NCI-H1105 (cell line): ENCODE results near the gene DUSP21.
"Not testable (repeated sequence)": the region's sequence is repeated elsewhere in the genome, so short reads cannot be mapped to it uniquely, and the experiment has no call there.

Experiments used
- DNase-seq: peaks from one replicate; lab custom pipeline; 2025; lab: John Stamatoyannopoulos, UW

Gene DUSP21

GRCh38 chrX:44843753-44844152 is at the start of gene DUSP21:
DUSP21 (plus strand) TSS chrX:44844021; CDS start chrX:44844133, 112 bp downstream.
- no peak for DNase-seq

GRCh38 chrX:44795945-44796450 is 47.8 kb upstream of the DUSP21 start:
- DNase-seq = no peak

GRCh38 chrX:44802613-44803012 is 41.2 kb upstream of the DUSP21 start:
- no peak for DNase-seq

- DNase-seq = no peak
Observed at GRCh38 chrX:44815681-44816080, 28.1 kb upstream of the DUSP21 start.

- no peak for DNase-seq
Observed at GRCh38 chrX:44816367-44816766, 27.5 kb upstream of the DUSP21 start.

GRCh38 chrX:44817029-44817428 is 26.8 kb upstream of the DUSP21 start:
- DNase-seq = no peak

GRCh38 chrX:44822601-44823000 is 21.2 kb upstream of the DUSP21 start:
- DNase-seq = no peak

- not testable (repeated sequence) for DNase-seq
Observed at GRCh38 chrX:44823193-44823592, 20.6 kb upstream of the DUSP21 start.

- DNase-seq = no peak
Observed at GRCh38 chrX:44828008-44828605, 15.7 kb upstream of the DUSP21 start.

- DNase-seq = no peak
Observed at GRCh38 chrX:44829832-44830231, 14.0 kb upstream of the DUSP21 start.

GRCh38 chrX:44842550-44843317 is 1.1 kb upstream of the DUSP21 start:
- no peak for DNase-seq

- no peak for DNase-seq
Observed at GRCh38 chrX:44843318-44843702, 511 bp upstream of the DUSP21 start.

- DNase-seq = no peak
Observed at GRCh38 chrX:44844204-44844603, 383 bp downstream of the DUSP21 start.

GRCh38 chrX:44850891-44851290 is 7.1 kb downstream of the DUSP21 start:
- not testable (repeated sequence) for DNase-seq

- no peak for DNase-seq
Observed at GRCh38 chrX:44871114-44871645, 27.4 kb downstream of the DUSP21 start.

- peak; percentile 3 for DNase-seq
Observed at GRCh38 chrX:44871931-44872820, 28.4 kb downstream of the DUSP21 start.

GRCh38 chrX:44872821-44873414 is 29.1 kb downstream of the DUSP21 start, which contains the start of gene KDM6A:
KDM6A (plus strand) TSS chrX:44873188; CDS start chrX:44873552, 364 bp downstream.
- DNase-seq = peak; percentile 90

GRCh38 chrX:44873415-44874276 is 29.8 kb downstream of the DUSP21 start:
- peak; percentile 15 for DNase-seq

GRCh38 chrX:44874420-44875184 is 30.8 kb downstream of the DUSP21 start:
- peak; percentile 14 for DNase-seq

- DNase-seq = no peak
Observed at GRCh38 chrX:44875185-44875489, 31.3 kb downstream of the DUSP21 start.
